ENCODE measurements around the gene MYO1D.

- TF ChIP-seq TAF1 (CRISPR knock-in tag; IDR thresholded peaks at IDR 0.05) (no peak), MEIS2 (CRISPR knock-in tag; IDR thresholded peaks at IDR 0.05) (no peak), MTERF4 (CRISPR knock-in tag; IDR thresholded peaks at IDR 0.05) (no peak), ZNF784 (CRISPR knock-in tag; IDR thresholded peaks at IDR 0.05; ENCODE audit: borderline replicate concordance) (no peak)
- TF ChIP-seq, protein P1, sequence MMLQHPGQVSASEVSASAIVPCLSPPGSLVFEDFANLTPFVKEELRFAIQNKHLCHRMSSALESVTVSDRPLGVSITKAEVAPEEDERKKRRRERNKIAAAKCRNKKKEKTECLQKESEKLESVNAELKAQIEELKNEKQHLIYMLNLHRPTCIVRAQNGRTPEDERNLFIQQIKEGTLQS (CRISPR knock-in tag; IDR thresholded peaks at IDR 0.05): no peak
Observed at GRCh38 chr17:32516940-32517701, 359.8 kb downstream of the MYO1D start.

Data from HepG2 (cell line).